Measurements from ENCODE around the gene POLE. TPM values are rescaled to one million over a fixed set of nuclear protein-coding genes. Genes with fewer than 3 reads are reported as not detected.

POLE gene
- total RNA-seq, 1 experiment from 2014 or later = 167 TPM

GRCh38 chr12:132653567-132654290 is 33.4 kb downstream of the POLE start:
- Mint-ChIP-seq H3K27me3 (ENCODE audit: insufficient read depth, unreplicated experiment) (no peaks in the 10 kb centered on the region), H3K4me3 (ENCODE audit: unreplicated experiment) (no peak overlapping the region), H3K9me3 (ENCODE audit: unreplicated experiment) (no peaks in the 10 kb centered on the region), H3K36me3 (ENCODE audit: insufficient read depth, unreplicated experiment) (peaks cover 95% of the 10 kb centered on the region), H3K4me1 (ENCODE audit: low read depth, unreplicated experiment) (no peaks in the 10 kb centered on the region), H3K27ac (ENCODE audit: unreplicated experiment) (no peak overlapping the region)
- DNase-seq = no peak
- intact Hi-C loops (cut with micrococcal nuclease; ENCODE audit: unreplicated experiment) = no loop called here
- TF ChIP-seq CTCF (IDR thresholded peaks at IDR 0.05; ENCODE audit: insufficient read depth in 1 of 2, low read depth in 1 of 2, low read length in 1 of 2, severe bottlenecking in 1 of 2, unreplicated experiment in 1 of 2) = no peak
- Histone ChIP-seq H3K36me3 (ENCODE audit: control insufficient read depth, insufficient read depth, low read length) (peaks cover 4% of the 10 kb centered on the region), H3K9me3 (no peaks in the 10 kb centered on the region), H3K4me3 (ENCODE audit: low read depth, low read length) (no peak overlapping the region), H3K4me1 (no peaks in the 10 kb centered on the region), H3K27me3 (replicated peaks; ENCODE audit: control insufficient read depth, insufficient read depth, low read length) (no peaks in the 10 kb centered on the region)
- BruUV-seq (replicated peaks) = no TSS peak
- ChIA-PET CTCF (no interaction called here), POLR2A (no interaction called here)

- Mint-ChIP-seq H3K9me3 (ENCODE audit: unreplicated experiment) (no peaks in the 10 kb centered on the region), H3K36me3 (ENCODE audit: insufficient read depth, unreplicated experiment) (peaks cover 93% of the 10 kb centered on the region), H3K27me3 (ENCODE audit: insufficient read depth, unreplicated experiment) (no peaks in the 10 kb centered on the region), H3K4me1 (ENCODE audit: low read depth, unreplicated experiment) (no peaks in the 10 kb centered on the region), H3K27ac (ENCODE audit: unreplicated experiment) (no peak overlapping the region), H3K4me3 (ENCODE audit: unreplicated experiment) (no peak overlapping the region)
- Histone ChIP-seq H3K4me3 (ENCODE audit: low read depth, low read length) (no peak overlapping the region), H3K27me3 (replicated peaks; ENCODE audit: control insufficient read depth, insufficient read depth, low read length) (no peaks in the 10 kb centered on the region), H3K9me3 (no peaks in the 10 kb centered on the region), H3K36me3 (ENCODE audit: control insufficient read depth, insufficient read depth, low read length) (peaks cover 4% of the 10 kb centered on the region), H3K4me1 (no peaks in the 10 kb centered on the region)
- POLR2A ChIA-PET = no interaction called here
- no TSS peak for BruUV-seq (replicated peaks)
- no peak for DNase-seq
- CTCF ChIA-PET = no interaction called here
- TF ChIP-seq CTCF (IDR thresholded peaks at IDR 0.05; ENCODE audit: insufficient read depth in 1 of 2, low read depth in 1 of 2, low read length in 1 of 2, severe bottlenecking in 1 of 2, unreplicated experiment in 1 of 2) = no peak
- intact Hi-C loops (cut with micrococcal nuclease; ENCODE audit: unreplicated experiment) = no loop called here
These were observed 35.6 kb downstream of the POLE start for GRCh38 chr12:132651444-132652100.

GRCh38 chr12:132649226-132649945 is 37.8 kb downstream of the POLE start:
- DNase-seq = no peak
- Mint-ChIP-seq H3K4me1 (ENCODE audit: low read depth, unreplicated experiment) (no peaks in the 10 kb centered on the region), H3K4me3 (ENCODE audit: unreplicated experiment) (no peak overlapping the region), H3K36me3 (ENCODE audit: insufficient read depth, unreplicated experiment) (peaks cover 93% of the 10 kb centered on the region), H3K27ac (ENCODE audit: unreplicated experiment) (no peak overlapping the region), H3K27me3 (ENCODE audit: insufficient read depth, unreplicated experiment) (no peaks in the 10 kb centered on the region), H3K9me3 (ENCODE audit: unreplicated experiment) (no peaks in the 10 kb centered on the region)
- Histone ChIP-seq H3K9me3 (no peaks in the 10 kb centered on the region), H3K4me3 (ENCODE audit: low read depth, low read length) (no peak overlapping the region), H3K4me1 (no peaks in the 10 kb centered on the region), H3K27me3 (replicated peaks; ENCODE audit: control insufficient read depth, insufficient read depth, low read length) (no peaks in the 10 kb centered on the region), H3K36me3 (ENCODE audit: control insufficient read depth, insufficient read depth, low read length) (peaks cover 6% of the 10 kb centered on the region)
- intact Hi-C loops (cut with micrococcal nuclease; ENCODE audit: unreplicated experiment) = no loop called here
- no TSS peak for BruUV-seq (replicated peaks)
- ChIA-PET CTCF (no interaction called here), POLR2A (no interaction called here)
- TF ChIP-seq CTCF (IDR thresholded peaks at IDR 0.05; ENCODE audit: insufficient read depth in 1 of 2, low read depth in 1 of 2, low read length in 1 of 2, severe bottlenecking in 1 of 2, unreplicated experiment in 1 of 2) = no peak

Measured in Caco-2 (cell line).